HG02759 (cell line): ENCODE measurements around the gene OR14I1.
"Not testable (repeated sequence)": the region's sequence is repeated elsewhere in the genome, so short reads cannot be mapped to it uniquely, and the experiment has no call there.

Experiments
- ATAC-seq: cut with Tn5 transposase; IDR thresholded peaks from one replicate; pipeline ENCODE4 v1.9.1; 2021; ENCODE audit warnings: mild to moderate bottlenecking, moderate library complexity; ENCODE audit not compliant: unreplicated experiment

Gene OR14I1

DNA sequence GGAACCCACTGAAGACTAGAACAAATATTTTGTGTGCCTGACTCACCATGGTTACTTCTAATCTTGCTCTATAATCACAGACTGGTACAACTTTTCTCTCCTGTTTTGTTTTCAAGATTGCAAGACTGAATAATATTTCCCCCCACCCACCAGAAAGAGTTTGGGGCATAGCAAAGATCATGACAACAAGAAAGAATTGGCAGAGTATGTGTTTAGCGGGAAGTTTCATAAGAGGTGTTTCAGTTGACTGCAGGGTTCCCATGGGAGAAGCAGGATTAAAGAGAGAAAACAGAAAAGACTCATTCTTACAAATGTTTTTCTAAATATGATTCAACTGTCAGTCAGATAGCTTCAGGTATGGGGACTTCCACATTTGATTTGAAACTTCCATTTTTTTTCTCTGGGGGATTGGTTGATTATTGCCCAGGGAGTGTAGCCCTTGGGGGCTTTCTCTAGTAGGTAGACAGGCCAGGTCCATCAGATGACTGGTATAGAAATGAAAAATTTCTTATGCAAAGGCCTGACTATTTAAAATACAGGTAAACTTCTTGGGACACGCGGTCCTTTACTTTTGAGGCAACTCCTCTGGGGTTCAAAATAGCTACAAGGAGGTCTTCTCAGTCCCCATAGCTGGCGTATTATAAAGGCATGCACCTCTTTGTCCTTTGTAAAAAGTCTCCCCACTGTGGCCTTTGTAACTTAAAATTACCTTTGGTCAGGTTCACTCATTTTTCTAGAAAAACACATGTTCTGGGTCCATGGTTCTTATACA lies 13.9 kb downstream of the OR14I1 start:
- peak; percentile 82 for ATAC-seq

DNA sequence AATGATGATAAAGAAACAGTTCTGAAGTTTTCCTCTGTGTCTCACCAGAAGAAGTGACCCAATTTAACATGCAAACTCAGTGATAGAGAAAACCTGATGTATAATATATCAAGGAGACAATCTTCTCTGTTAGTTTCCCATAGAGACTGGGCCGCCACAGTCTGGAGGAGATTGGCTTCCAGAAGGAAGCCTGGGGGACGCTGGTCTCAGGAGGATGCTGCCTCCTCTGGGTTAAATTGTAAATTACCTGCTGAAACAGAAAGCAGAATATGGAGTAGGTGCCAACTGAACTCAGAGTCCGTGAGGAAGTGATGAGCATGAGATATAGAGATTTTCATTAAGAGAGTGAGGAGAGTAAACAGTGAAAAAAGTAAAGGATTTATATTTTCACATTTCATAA lies 15.8 kb downstream of the OR14I1 start:
- ATAC-seq = peak; percentile 63

DNA sequence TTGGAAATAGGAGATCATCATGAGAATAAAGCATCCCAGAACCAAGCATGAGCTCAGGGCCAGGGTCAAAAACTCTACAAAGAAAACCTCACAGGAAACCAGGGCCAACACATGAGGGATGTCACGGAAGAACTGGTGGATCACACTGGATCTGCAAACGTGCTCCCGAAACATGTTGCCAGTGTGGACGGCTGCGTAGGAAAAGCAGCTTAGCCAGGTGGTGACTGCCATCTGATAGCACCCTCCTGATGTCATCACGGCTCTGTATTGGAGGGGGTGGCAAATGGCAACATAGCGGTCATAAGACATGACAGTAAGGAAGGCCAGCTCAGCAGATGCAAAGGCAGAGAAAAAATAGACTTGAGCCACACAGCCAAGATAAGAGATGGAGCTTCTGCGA lies 20.9 kb downstream of the OR14I1 start:
- ATAC-seq = no peak

DNA sequence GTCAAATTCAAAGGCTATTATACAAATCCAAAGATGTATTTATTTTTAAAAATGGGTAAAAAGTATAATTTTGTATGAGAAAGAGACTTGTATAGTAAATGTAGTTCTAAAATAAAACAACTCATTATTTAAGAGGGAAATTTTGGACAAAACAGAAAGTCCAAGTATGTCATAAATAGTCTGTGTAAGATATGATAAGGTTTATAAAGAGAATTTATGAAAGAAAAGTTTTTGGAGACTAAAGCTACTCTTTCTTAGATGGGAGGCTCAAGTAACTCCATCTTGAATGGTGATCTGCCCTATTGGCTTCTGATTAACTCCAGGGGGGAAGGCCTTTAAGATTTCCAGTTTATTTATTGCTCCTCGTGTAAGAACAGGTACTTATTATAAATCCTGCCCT lies 32.6 kb downstream of the OR14I1 start:
- no peak for ATAC-seq

DNA sequence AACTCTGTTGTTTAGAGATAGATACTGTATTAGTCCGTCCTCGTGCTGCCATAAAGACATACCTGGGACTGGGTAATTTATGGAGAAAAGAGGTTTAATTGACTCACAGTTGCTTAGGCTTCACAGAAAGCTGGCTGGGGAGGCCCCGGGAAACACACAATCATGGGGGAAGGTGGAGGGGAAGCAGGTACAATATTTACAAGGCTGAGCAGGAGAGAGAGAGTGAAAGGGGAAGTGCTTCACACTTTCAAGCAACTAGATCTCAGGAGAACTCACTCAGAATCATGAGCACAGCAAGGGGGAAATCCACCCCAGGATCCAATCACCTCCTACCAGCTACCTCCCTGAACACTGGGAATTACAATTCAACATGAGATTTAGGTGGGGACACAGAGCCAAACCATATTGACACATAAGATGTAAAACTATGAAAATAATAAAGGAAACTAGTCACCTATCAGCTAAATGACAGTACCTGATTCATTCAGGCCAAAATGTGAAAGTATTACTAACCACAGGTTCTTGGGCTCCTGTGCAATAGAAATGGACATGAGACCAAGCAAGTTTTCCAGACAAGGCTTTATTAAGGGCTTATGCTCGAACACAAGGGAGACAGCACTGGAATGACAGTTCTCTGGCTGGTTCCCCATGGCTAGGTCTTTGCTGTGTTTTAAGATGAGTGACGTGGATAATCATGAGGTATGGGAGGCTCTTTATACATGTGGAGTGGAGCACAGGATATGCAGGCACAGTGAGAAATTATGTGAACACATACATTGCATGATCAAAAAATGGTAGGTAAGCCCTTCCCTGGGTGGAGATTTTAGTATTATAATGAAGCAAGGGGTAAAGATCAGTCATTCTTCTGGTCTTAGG lies 38.9 kb downstream of the OR14I1 start:
- ATAC-seq = peak; percentile 99

DNA sequence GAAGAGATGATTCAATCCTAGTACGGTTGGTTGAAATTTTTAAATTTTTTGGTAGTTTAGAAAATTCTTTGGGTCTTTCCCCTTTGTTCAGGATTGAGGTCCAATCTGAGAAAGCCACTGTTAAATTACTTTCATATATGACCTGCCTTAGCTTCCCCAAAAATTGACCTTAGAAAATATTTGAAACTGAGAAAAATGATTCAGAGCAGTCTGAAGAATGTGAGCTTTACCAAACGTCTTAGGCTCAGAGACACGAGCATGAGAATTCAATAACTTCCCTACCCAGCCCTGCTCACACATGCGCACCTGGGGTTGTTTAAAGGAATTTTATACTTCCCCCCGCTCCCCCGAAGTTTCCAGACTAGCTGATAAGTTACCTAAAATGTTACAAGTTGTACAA lies 45.8 kb downstream of the OR14I1 start:
- peak; percentile 64 for ATAC-seq

DNA sequence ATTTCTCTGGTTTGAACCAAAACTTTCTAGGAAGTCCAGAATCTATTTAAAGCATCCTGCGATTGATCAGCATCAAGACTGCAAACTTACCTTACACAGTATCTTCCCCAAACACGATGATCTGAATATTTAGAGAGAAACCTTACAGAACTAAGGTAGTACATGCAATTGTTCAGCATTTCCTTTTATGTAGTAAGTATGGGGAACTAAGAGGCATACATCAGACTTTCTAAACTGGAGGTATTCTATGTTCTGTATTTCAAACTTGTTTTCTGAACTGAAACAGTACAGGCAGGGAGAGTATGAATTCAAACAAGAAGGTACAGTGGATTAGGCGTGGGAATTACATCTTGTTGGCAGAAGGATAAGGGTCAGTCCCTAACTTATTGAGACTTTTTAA lies 47.2 kb downstream of the OR14I1 start, which contains the start of gene OR2T27:
Gene OR2T27 (minus strand): TSS at position 175 of the 400 bp plus-strand sequence. CDS start 4,644 bp downstream, outside the sequence.
- not testable (repeated sequence) for ATAC-seq
